Measurements from ENCODE around the gene SPATS2. TPM values are rescaled to one million over a fixed set of nuclear protein-coding genes. Genes with fewer than 3 reads are reported as not detected.

Gene SPATS2
- total and polyA plus RNA-seq, 2 of the 4 experiments (the other 2 are of a cell fraction) = 50.6 to 63.3 TPM

DNA sequence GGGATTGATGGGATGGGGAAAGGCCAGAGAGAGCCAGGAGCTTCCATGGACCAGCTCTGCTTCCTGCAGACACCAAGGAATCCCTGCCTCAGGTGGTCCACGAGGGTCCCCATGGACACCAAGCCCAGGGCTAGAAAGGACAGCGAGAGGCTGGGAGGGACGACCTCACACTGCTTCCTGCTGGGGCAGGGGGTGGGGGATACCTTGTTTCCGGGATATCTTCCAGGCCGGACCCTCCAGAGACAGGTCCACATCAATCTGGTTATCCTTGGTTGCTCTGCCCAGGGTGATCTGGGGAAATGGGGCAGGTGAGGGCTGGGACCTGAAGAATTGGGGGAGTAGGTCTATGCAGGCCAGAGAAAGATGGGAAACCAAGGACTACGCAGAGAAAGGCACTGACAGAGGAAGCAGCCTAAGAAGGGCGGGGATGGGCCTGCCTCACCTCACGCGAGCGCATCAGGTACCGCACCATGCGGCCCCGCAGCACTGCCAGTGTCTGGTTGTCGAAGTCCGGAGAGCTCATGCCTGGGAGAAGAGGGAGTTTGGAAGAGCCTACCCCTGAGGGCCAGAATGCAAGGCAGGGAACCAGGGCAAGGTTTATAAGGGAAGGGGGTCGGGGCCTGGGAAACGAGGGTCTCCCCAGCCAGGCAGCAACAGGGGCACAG, 191.9 kb downstream of the SPATS2 start:
- DNase-seq = no peak
- no peak overlapping the region for H2AK5ac ChIP-seq (ENCODE audit: low read depth, low read length)
- no peak overlapping the region for H2AK9ac ChIP-seq (replicated peaks; ENCODE audit: low read depth, low read length, poor library complexity)
- no peak overlapping the region for H4K5ac ChIP-seq (ENCODE audit: low read depth, low read length)
- TF ChIP-seq RCOR1 (IDR thresholded peaks at IDR 0.05; ENCODE audit: insufficient replicate concordance, low read length) (no peak), CEBPB (IDR thresholded peaks at IDR 0.05; ENCODE audit: low read depth, low read length) (no peak), MAZ (IDR thresholded peaks at IDR 0.05; ENCODE audit: borderline replicate concordance, low read depth, low read length) (no peak), BHLHE40 (IDR thresholded peaks at IDR 0.05; ENCODE audit: low read depth, low read length) (no peak), SMC3 (IDR thresholded peaks at IDR 0.05; ENCODE audit: low read depth, low read length) (no peak), RFX5 (IDR thresholded peaks at IDR 0.05; ENCODE audit: low read depth, low read length) (no peak), MAFK (IDR thresholded peaks at IDR 0.05; ENCODE audit: low read depth, low read length) (no peak), NFE2L2 (IDR thresholded peaks at IDR 0.05; ENCODE audit: low read depth, low read length) (no peak), RAD21 (IDR thresholded peaks at IDR 0.05; ENCODE audit: low read length) (no peak), CHD1 (IDR thresholded peaks at IDR 0.05; ENCODE audit: low read depth, low read length) (no peak), POLR2A (IDR thresholded peaks at IDR 0.05; ENCODE audit: low read depth, low read length) (no peak)
- POLR2A ChIA-PET (ENCODE audit: unreplicated experiment) = interaction anchor here (0.6 kb wide), 1 partner anchor 8 kb away, joined by 9 read pairs; no protein-coding TSS in a partner anchor
- H2BK20ac ChIP-seq (ENCODE audit: low read depth, low read length) = no peak overlapping the region
- no peak overlapping the region for H3K9ac ChIP-seq (ENCODE audit: low read depth, low read length)
- CTCF ChIA-PET = no interaction called here
- no peak overlapping the region for H4K8ac ChIP-seq (ENCODE audit: low read depth in 2 of 2, low read length in 2 of 2)
- no peak overlapping the region for H3K4ac ChIP-seq (ENCODE audit: low read depth, low read length)
- ATAC-seq (ENCODE audit: low read depth) = no peak
- H3K56ac ChIP-seq (ENCODE audit: extremely low read depth, insufficient read depth, low read length) = no peak overlapping the region
- dilution Hi-C loops (cut with HindIII; ENCODE audit: low sequenced_read_pairs, unreplicated experiment) (no loop called here), in situ Hi-C loops (cut with MboI; ENCODE audit: low sequenced_read_pairs) (no loop called here), intact Hi-C loops (cut with micrococcal nuclease) (no loop called here)
- no peak overlapping the region for H2BK5ac ChIP-seq (ENCODE audit: low read depth, low read length, poor library complexity, severe bottlenecking)
- H3K4me3 ChIP-seq (ENCODE audit: insufficient read depth, low read depth, low read length) = no peak overlapping the region
- H4K91ac ChIP-seq (ENCODE audit: insufficient read depth, low read depth, low read length) = no peak overlapping the region
- no peak overlapping the region for H3K4me2 ChIP-seq (ENCODE audit: low read depth, low read length)
- no peaks in the 10 kb centered on the region for H3K9me3 ChIP-seq (ENCODE audit: control insufficient read depth, insufficient read depth, low read length)
- no peaks in the 10 kb centered on the region for H4K20me1 ChIP-seq (ENCODE audit: insufficient read depth, low read length)
- H3K79me1 ChIP-seq (ENCODE audit: low read depth in 1 of 2, low read length in 2 of 2) = no peaks in the 10 kb centered on the region
- no peaks in the 10 kb centered on the region for H3K4me1 ChIP-seq (ENCODE audit: control insufficient read depth, insufficient read depth, low read length)
- 92% methylated on average over 7 of the region's 17 CpGs; no CpG with 5 or more reads in 1 of the 2 experiments for WGBS, 2 experiments (ENCODE audit: extremely low coverage in 2 of 2, insufficient read length in 1 of 2)
- no peak overlapping the region for H2AFZ ChIP-seq (replicated peaks; ENCODE audit: low read length, poor library complexity)
- no peak overlapping the region for H3K27ac ChIP-seq (ENCODE audit: insufficient read depth, low read length)
- no peak overlapping the region for H2BK120ac ChIP-seq (ENCODE audit: low read depth, low read length)
- no peak overlapping the region for H2BK15ac ChIP-seq (ENCODE audit: low read depth, low read length)
- H3K9me1 ChIP-seq (ENCODE audit: insufficient read depth, low read length) = no peaks in the 10 kb centered on the region
- BruUV-seq (replicated peaks) = no TSS peak
- H3K18ac ChIP-seq (ENCODE audit: low read depth, low read length) = no peak overlapping the region
- no peaks in the 10 kb centered on the region for H3K27me3 ChIP-seq (ENCODE audit: control insufficient read depth, insufficient read depth, low read length)
- no peak overlapping the region for H3K23ac ChIP-seq (ENCODE audit: low read depth, low read length)
- H3K36me3 ChIP-seq (ENCODE audit: control insufficient read depth, insufficient read depth, low read length) = peaks cover 56% of the 10 kb centered on the region
- H3K14ac ChIP-seq (replicated peaks; ENCODE audit: low read depth, low read length) = no peak overlapping the region

Data from IMR-90 (cell line).